HepG2 (cell line): Measurements from ENCODE around the gene DGUOK.

Source experiments
- JUN ChIP-seq: sonication (generic); formaldehyde crosslinking; IDR thresholded peaks from 2 replicates; pipeline ENCODE4 v1.4.0; 2020; ENCODE audit warnings: mild to moderate bottlenecking, missing genetic modification reagents
- JUND ChIP-seq: sonication (generic); formaldehyde crosslinking; IDR thresholded peaks from 2 replicates; pipeline ENCODE4 v1.8.0; 2022; ENCODE audit warnings: mild to moderate bottlenecking, missing genetic modification reagents
- KLF13 ChIP-seq: sonication (generic); formaldehyde crosslinking; IDR thresholded peaks from 2 replicates; pipeline ENCODE4 v1.4.0; 2020; ENCODE audit warnings: mild to moderate bottlenecking, missing genetic modification reagents
- TF ChIP-seq, protein P1 (sequence below): sonication (generic); formaldehyde crosslinking; IDR thresholded peaks from 2 replicates; pipeline ENCODE4 v1.5.1; 2020; ENCODE audit warnings: missing genetic modification reagents, mild to moderate bottlenecking, borderline replicate concordance
- TF ChIP-seq, protein P2 (sequence below): sonication (generic); formaldehyde crosslinking; IDR thresholded peaks from 2 replicates; pipeline ENCODE4 v1.5.0; 2020; ENCODE audit warnings: mild to moderate bottlenecking, missing genetic modification reagents, moderate library complexity

DNA sequence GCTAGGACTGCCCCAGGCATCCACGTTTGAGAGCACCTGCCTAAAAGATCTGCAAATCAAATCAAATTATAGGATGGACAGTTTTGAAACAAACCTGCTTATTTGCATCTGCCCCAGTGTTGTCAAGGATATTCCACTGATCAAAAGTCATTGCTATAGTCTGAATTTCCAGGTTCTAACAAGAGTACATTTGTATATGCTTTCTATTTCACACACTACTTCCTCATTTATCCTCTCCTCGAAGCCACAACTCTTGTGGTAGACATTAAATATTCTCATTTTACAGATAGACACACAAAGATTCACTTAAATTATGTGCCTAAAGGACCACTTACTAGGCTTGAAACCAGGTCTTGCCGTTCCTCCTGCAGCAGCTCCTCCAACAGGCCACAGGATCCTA is 46.2 kb downstream of the DGUOK start:
- TF ChIP-seq, protein P1, sequence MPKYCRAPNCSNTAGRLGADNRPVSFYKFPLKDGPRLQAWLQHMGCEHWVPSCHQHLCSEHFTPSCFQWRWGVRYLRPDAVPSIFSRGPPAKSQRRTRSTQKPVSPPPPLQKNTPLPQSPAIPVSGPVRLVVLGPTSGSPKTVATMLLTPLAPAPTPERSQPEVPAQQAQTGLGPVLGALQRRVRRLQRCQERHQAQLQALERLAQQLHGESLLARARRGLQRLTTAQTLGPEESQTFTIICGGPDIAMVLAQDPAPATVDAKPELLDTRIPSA (CRISPR knock-in tag), result no peak
- TF ChIP-seq, protein P2, sequence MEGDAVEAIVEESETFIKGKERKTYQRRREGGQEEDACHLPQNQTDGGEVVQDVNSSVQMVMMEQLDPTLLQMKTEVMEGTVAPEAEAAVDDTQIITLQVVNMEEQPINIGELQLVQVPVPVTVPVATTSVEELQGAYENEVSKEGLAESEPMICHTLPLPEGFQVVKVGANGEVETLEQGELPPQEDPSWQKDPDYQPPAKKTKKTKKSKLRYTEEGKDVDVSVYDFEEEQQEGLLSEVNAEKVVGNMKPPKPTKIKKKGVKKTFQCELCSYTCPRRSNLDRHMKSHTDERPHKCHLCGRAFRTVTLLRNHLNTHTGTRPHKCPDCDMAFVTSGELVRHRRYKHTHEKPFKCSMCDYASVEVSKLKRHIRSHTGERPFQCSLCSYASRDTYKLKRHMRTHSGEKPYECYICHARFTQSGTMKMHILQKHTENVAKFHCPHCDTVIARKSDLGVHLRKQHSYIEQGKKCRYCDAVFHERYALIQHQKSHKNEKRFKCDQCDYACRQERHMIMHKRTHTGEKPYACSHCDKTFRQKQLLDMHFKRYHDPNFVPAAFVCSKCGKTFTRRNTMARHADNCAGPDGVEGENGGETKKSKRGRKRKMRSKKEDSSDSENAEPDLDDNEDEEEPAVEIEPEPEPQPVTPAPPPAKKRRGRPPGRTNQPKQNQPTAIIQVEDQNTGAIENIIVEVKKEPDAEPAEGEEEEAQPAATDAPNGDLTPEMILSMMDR (CRISPR knock-in tag), result no peak
- TF ChIP-seq JUN (CRISPR knock-in tag) (no peak), KLF13 (no peak), JUND (CRISPR knock-in tag) (no peak)
